ENCODE data around the gene MERTK. TPM values are rescaled to one million over a fixed set of nuclear protein-coding genes. Genes with fewer than 3 reads are reported as not detected.
"Not testable (repeated sequence)": the region's sequence is repeated elsewhere in the genome, so short reads cannot be mapped to it uniquely, and the experiment has no call there.

MERTK gene
- total RNA-seq, 1 donor from 2014 or later = 4.7 TPM

GRCh38 chr2:111924617-111925107 lies 26.3 kb downstream of the MERTK start:
- no peak overlapping the region for H3K4me3 ChIP-seq
- H3K4me1 ChIP-seq = peaks cover 19% of the 10 kb centered on the region
- no peaks in the 10 kb centered on the region for H3K27me3 ChIP-seq (ENCODE audit: low read depth)
- H3K9me3 ChIP-seq (replicated peaks) = no peaks in the 10 kb centered on the region
- no peak for DNase-seq
- H3K36me3 ChIP-seq = peaks cover 7% of the 10 kb centered on the region
- TF ChIP-seq CTCF (IDR thresholded peaks at IDR 0.05; ENCODE audit: borderline replicate concordance) = no peak
- no peak overlapping the region for H3K27ac ChIP-seq (replicated peaks)
- intact Hi-C loops (cut with micrococcal nuclease) = no loop called here

- peaks cover 10% of the 10 kb centered on the region for H3K4me1 ChIP-seq
- H3K9me3 ChIP-seq (replicated peaks) = no peaks in the 10 kb centered on the region
- H3K27ac ChIP-seq (replicated peaks) = no peak overlapping the region
- intact Hi-C loops (cut with micrococcal nuclease) = no loop called here
- DNase-seq = no peak
- no peak for TF ChIP-seq CTCF (IDR thresholded peaks at IDR 0.05; ENCODE audit: borderline replicate concordance)
- H3K27me3 ChIP-seq (ENCODE audit: low read depth) = no peaks in the 10 kb centered on the region
- peaks cover 29% of the 10 kb centered on the region for H3K36me3 ChIP-seq
- no peak overlapping the region for H3K4me3 ChIP-seq
These were observed 29.3 kb downstream of the MERTK start for GRCh38 chr2:111927723-111928122.

GRCh38 chr2:111930409-111930808 lies 32.0 kb downstream of the MERTK start:
- DNase-seq = no peak
- no peaks in the 10 kb centered on the region for H3K27me3 ChIP-seq (ENCODE audit: low read depth)
- no peak overlapping the region for H3K27ac ChIP-seq (replicated peaks)
- H3K4me1 ChIP-seq = peaks cover 10% of the 10 kb centered on the region
- no peak for TF ChIP-seq CTCF (IDR thresholded peaks at IDR 0.05; ENCODE audit: borderline replicate concordance)
- intact Hi-C loops (cut with micrococcal nuclease) = no loop called here
- no peaks in the 10 kb centered on the region for H3K9me3 ChIP-seq (replicated peaks)
- no peak overlapping the region for H3K4me3 ChIP-seq
- peaks cover 29% of the 10 kb centered on the region for H3K36me3 ChIP-seq

GRCh38 chr2:111930875-111931274 lies 32.5 kb downstream of the MERTK start:
- peaks cover 29% of the 10 kb centered on the region for H3K36me3 ChIP-seq
- H3K9me3 ChIP-seq (replicated peaks) = no peaks in the 10 kb centered on the region
- H3K4me3 ChIP-seq = no peak overlapping the region
- no peak for DNase-seq
- H3K27me3 ChIP-seq (ENCODE audit: low read depth) = no peaks in the 10 kb centered on the region
- no peak for TF ChIP-seq CTCF (IDR thresholded peaks at IDR 0.05; ENCODE audit: borderline replicate concordance)
- intact Hi-C loops (cut with micrococcal nuclease) = no loop called here
- peaks cover 10% of the 10 kb centered on the region for H3K4me1 ChIP-seq
- no peak overlapping the region for H3K27ac ChIP-seq (replicated peaks)

GRCh38 chr2:111932841-111933291 lies 34.5 kb downstream of the MERTK start:
- DNase-seq = no peak
- no peak overlapping the region for H3K27ac ChIP-seq (replicated peaks)
- H3K36me3 ChIP-seq = peaks cover 29% of the 10 kb centered on the region
- no peaks in the 10 kb centered on the region for H3K27me3 ChIP-seq (ENCODE audit: low read depth)
- H3K4me1 ChIP-seq = no peaks in the 10 kb centered on the region
- H3K4me3 ChIP-seq = no peak overlapping the region
- no peak for TF ChIP-seq CTCF (IDR thresholded peaks at IDR 0.05; ENCODE audit: borderline replicate concordance)
- intact Hi-C loops (cut with micrococcal nuclease) = no loop called here
- no peaks in the 10 kb centered on the region for H3K9me3 ChIP-seq (replicated peaks)

GRCh38 chr2:111933900-111934299 lies 35.5 kb downstream of the MERTK start:
- peaks cover 29% of the 10 kb centered on the region for H3K36me3 ChIP-seq
- H3K4me3 ChIP-seq; DNase-seq; H3K9me3 ChIP-seq (replicated peaks); intact Hi-C loops (cut with micrococcal nuclease); H3K4me1 ChIP-seq; H3K27ac ChIP-seq (replicated peaks); H3K27me3 ChIP-seq (ENCODE audit: low read depth): not testable (repeated sequence)
